Measurements from ENCODE around the gene FCHSD1.

DNA sequence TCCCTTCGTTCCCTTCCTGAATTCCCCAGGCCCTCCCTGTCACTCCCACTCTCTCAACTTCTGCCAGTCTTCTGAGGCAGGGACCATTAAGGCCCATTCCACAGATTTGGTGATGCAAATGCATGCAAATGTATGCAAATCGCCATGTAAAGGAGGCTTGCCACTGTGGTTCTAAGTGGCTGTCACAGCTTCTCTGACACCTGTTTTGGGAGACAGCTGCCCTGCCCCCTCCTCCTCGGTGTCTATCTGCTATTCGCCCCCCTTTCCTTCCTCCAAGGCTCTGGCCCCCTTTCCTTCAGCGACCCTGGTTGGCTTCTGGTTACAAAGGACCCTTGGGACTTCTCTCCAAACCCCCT is 41.3 kb upstream of the FCHSD1 start:
- TF ChIP-seq CTCF (IDR thresholded peaks at IDR 0.05) (no peak), POLR2A (IDR thresholded peaks at IDR 0.05) (no peak)

Measured in uterus (tissue), 2 donors.